Measurements from ENCODE around the gene SERF1B. TPM values are rescaled to one million over a fixed set of nuclear protein-coding genes. Genes with fewer than 3 reads are reported as not detected.
"Not testable (repeated sequence)": the region's sequence is repeated elsewhere in the genome, so short reads cannot be mapped to it uniquely, and the experiment has no call there.

Gene SERF1B
- total RNA-seq: 6.2 TPM

DNA sequence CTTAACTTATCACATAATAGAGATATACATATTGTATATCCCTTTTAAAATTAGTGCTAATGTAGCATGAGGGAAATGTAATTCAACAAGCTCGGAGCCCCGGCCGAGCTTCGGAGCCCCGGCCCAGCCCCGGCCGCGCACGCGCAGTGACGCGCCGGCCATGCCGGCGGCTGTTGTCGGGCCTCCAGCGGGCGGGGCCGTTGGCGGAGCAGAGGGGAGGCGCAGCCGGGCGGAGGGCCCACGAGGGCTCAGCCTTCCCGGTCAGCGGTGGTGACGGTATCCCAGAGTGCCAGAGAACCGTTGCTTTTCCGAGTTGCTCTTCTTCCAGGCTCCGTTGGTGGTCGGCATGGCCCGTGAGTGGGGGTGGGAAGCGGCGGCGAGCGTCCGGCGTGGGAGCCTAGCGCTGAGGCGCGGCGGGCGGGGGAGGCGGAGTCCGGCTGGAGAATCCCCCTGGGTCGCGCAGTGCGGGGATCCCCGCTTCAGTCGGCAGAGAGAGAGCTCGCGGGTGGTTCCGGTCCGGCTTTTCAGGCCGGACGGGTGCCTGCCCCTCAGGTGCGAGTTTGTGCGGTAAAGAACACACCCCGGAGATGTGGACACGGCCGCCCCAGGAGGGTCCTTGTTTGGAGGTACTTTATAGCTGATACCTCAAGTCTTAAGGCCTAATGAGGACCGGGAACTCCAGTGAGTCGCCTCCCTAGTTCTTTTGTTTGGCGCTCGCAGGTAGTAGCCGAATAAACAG lies at the start of gene SERF1B:
SERF1B (plus strand) TSS at position 146 of the 739 bp plus-strand sequence; CDS start at position 347, 201 bp downstream.
- ATAC-seq: peak; percentile 99
- DNase-seq (ENCODE audit: low spot score): not testable (repeated sequence)

DNA sequence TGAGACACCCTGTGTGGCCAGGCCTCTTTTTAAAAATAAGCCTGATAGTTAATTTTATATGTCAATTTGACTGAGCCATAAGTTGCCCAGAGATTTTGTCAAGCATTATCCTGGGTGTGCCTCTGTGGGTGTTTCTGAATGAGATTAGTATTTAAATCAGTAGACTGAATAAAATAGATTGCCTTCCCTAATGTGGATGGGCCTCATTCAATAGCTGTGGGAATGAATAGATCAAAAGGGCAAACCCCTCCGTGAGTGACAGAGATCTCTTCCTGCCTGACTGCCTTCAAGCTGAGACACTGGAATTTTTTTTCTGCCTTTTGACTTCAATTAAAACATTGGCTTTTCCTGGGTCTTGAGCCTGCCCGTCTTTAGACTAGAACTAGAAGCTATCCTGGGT lies 33.3 kb upstream of the SERF1B start:
- not testable (repeated sequence) for ATAC-seq

DNA sequence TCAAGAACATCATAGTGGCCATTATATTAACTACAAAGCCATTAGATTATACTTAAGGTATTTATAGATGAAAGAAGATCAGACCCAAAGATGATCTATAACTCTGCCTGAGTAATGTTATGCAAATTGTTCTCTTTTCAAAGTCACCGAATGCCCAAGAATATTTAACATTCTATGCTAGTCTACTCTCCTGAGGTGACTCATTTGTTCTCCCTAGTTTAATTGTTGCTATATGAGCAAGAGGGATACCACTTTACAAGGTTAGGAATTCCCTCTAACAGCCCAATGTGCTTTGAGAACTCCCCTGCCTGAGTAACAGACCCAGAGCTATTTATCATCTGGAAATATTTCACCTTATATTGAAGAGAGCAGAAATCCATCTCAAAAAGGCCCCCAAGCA lies 29.5 kb upstream of the SERF1B start:
- not testable (repeated sequence) for DNase-seq (ENCODE audit: low spot score); ATAC-seq

More for the DNA sequence above, 33.3 kb upstream of the SERF1B start:
- DNase-seq (ENCODE audit: low spot score): not testable (repeated sequence)

- ATAC-seq; DNase-seq (ENCODE audit: low spot score): not testable (repeated sequence)
Measured at GRCh38 chr5:70020660-70021059, 4.4 kb upstream of the SERF1B start.

- not testable (repeated sequence) for DNase-seq (ENCODE audit: low spot score)
- ATAC-seq: peak; percentile 47
Measured at GRCh38 chr5:70025845-70026145, 744 bp downstream of the SERF1B start.

- DNase-seq (ENCODE audit: low spot score); ATAC-seq: not testable (repeated sequence)
Measured at GRCh38 chr5:70031204-70031603, 6.2 kb downstream of the SERF1B start.

DNA sequence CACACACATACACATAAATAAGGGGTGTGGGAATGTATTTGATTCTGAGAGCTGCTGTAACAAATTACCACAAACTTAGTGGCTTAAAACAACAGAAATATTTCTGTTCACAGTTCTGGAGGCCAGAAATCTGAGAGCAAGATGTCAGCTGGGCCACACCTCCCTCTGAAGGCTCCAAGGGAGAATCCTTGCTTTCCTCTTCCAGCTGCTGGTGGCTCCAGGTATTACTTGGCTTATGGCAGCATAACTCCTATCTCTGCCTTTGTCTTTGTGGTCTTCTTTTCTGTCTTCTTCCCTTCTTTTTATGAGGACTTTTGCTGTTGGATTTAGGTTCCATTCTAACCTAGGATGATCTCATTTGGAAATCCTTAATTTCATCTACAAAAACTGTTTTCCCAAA lies 16.4 kb downstream of the SERF1B start:
- ATAC-seq; DNase-seq (ENCODE audit: low spot score): not testable (repeated sequence)

DNA sequence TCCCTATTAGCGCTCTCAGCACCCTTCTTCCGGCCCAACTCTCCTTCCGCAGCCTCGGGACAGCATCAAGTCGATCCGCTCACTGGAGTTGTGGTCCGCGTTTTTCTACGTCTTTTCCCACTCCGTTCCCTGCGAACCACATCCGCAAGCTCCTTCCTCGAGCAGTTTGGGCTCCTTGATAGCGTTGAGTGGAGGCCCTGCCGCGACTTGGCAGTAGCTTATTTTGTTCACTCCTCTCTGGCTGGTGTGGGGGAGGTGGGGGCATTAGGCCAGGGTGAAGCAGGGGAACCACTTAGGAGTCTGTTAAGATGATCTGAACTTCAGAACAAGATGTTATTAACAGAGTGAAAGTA lies 24.7 kb downstream of the SERF1B start:
- ATAC-seq: peak; percentile 59
- DNase-seq (ENCODE audit: low spot score): not testable (repeated sequence)

GRCh38 chr5:70056289-70056942 lies 31.4 kb downstream of the SERF1B start:
- not testable (repeated sequence) for ATAC-seq; DNase-seq (ENCODE audit: low spot score)

GRCh38 chr5:70057140-70057539 lies 32.1 kb downstream of the SERF1B start:
- not testable (repeated sequence) for DNase-seq (ENCODE audit: low spot score); ATAC-seq

DNA sequence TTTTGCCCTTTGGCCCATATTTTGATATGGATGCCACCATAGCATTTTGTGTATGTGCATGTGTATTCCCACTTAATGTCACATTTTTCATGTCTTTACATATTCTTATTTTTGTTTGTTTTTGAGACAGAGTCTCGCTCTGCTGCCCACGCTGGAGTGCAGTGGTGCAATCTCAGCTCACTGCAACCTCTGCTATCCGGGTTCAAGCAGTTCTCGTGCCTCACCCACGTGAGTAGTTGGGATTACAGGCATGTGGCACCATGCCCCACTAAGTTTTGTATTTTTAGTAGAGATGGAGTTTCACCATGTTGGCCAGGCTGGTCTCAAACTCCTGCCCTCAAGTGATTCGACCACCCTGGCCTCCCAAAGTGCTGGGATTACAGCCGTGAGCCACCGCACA lies 52.6 kb downstream of the SERF1B start:
- DNase-seq (ENCODE audit: low spot score); ATAC-seq: not testable (repeated sequence)

DNA sequence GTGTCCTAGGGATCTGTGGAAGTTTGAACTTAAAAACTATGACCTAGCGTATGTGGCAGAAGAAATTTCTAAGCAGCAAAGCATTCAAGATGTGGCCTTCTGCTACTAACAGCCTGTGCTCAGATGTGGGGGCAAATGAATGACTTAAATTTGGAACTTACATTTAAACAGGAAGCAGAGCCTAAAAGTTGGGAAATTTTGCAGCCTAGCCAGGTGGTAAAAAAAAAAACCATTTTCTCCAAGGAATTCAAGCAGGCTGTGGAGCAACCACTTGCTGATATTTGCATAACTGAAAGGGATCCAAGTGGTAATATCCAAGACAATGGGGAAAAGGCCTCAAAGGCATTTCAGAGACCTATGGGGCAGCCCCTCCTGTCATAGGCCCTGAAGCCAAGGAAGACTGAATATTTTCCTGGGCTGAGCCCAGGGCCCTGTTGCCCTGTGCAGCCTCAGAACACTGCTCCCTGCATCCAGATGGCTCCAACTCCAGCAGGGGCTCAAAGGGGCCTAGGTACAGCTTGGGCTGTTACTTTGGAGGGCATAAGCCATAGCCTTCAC lies 63.9 kb downstream of the SERF1B start:
- DNase-seq (ENCODE audit: low spot score); ATAC-seq: not testable (repeated sequence)

DNA sequence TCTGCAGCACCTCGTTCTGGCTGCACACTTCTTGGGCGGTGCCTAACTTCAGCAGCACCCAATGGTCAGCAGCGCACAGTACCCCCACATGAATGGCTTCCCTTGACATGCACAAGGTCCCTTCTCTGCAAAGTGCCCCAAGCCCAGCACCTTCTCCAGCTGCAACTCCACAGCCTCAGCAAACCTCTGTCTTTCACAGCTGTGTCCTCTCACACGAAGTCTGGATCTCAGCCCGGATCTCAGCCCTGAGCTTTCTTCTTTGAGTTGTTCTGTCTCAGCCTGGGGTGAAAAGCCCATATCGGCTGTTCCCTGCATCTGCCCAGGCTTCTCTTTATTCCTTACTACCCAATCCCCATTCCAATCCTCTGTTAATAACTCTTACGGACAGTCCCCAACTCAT lies 66.7 kb downstream of the SERF1B start:
- ATAC-seq; DNase-seq (ENCODE audit: low spot score): not testable (repeated sequence)

Other genes with a start within 250 kb of the SERF1B start
- 20.1 TPM for gene SMN2, start 24.4 kb downstream of the SERF1B start, total RNA-seq